Vagina (tissue), 2 donors: ENCODE measurements around the gene STXBP4. TPM values are rescaled to one million over a fixed set of nuclear protein-coding genes. Genes with fewer than 3 reads are reported as not detected.

Experiments used
- DNase-seq, 2 donors: peaks; one replicate each; pipeline ENCODE4 v3.0.0-alpha.2; 2017; ENCODE audit errors: extremely low spot score in 2 of 2
- H3K27ac ChIP-seq: fragments of 200-600 bp; sonication (generic); one replicate; pipeline ENCODE4 v1.5.1; 2019
- H3K27me3 ChIP-seq: fragments of 200-600 bp; sonication (generic); one replicate; pipeline ENCODE4 v1.5.1; 2019
- H3K36me3 ChIP-seq, 2 donors: fragments of 200-600 bp; sonication (generic); one replicate each; pipeline ENCODE4 v1.5.1; 2017 to 2019
- H3K4me1 ChIP-seq: fragments of 200-600 bp; sonication (generic); one replicate; pipeline ENCODE4 v1.5.1; 2019
- H3K4me3 ChIP-seq, 2 donors: fragments of 200-600 bp; sonication (generic); 1 replicate in 1 of 2; 2 replicates in 1 of 2; pipeline ENCODE4 v1.5.1; 2016 to 2019
- H3K9me3 ChIP-seq: fragments of 200-600 bp; sonication (generic); one replicate; pipeline ENCODE4 v1.5.1; 2019
- CTCF ChIP-seq, 3 experiments: fragments of 450-650 bp in 2 of 3; fragments of 200-600 bp in 1 of 3; sonication (generic) in 1 of 3; IDR thresholded peaks; one replicate each; pipeline ENCODE4 v1.5.1; 2017 to 2019; ENCODE audit warnings: antibody characterized with exemption in 3 of 3, mild to moderate bottlenecking in 2 of 3, moderate library complexity in 2 of 3
- POLR2A ChIP-seq, 2 donors: fragments of 450-650 bp; IDR thresholded peaks; one replicate each; pipeline ENCODE4 v1.6.1; 2017; ENCODE audit warnings: antibody characterized with exemption in 2 of 2, mild to moderate bottlenecking in 2 of 2, moderate library complexity in 2 of 2
- POLR2AphosphoS5 ChIP-seq, 2 donors: sonication (generic); formaldehyde crosslinking; IDR thresholded peaks; one replicate each; pipeline ENCODE4 v1.9.0; 2017; ENCODE audit warnings: antibody characterized with exemption in 2 of 2, mild to moderate bottlenecking in 2 of 2, low read depth in 1 of 2; ENCODE audit not compliant: insufficient read depth in 1 of 2
- intact Hi-C: fragments of 100-400 bp; cut with DNase I; formaldehyde crosslinking; loops from one replicate; pipeline ENCODE4 v1.15.1; 2023
- total RNA-seq: library from RNA; depleted of rRNA; stranded (reverse); fragments of >200 nt; gene quantifications from one replicate; pipeline ENCODE4 v1.2.3, GENCODE V29; 2016

The STXBP4 gene
- total RNA-seq, 1 donor from 2014 or later, result 9.6 TPM

- no peak for DNase-seq
- Histone ChIP-seq H3K27me3 (no peaks in the 10 kb centered on the region), H3K4me3 (no peak overlapping the region), H3K36me3 (no peaks in the 10 kb centered on the region), H3K4me1 (no peaks in the 10 kb centered on the region), H3K27ac (no peak overlapping the region), H3K9me3 (no peaks in the 10 kb centered on the region)
- intact Hi-C loops, result no loop called here
- no peak for TF ChIP-seq POLR2A (IDR thresholded peaks at IDR 0.05)
- no peak for TF ChIP-seq POLR2AphosphoS5 (IDR thresholded peaks at IDR 0.05; ENCODE audit: insufficient read depth in 1 of 2, low read depth in 1 of 2)
- TF ChIP-seq CTCF (IDR thresholded peaks at IDR 0.05), result no peak
Observed at GRCh38 chr17:55198690-55199370, 230.3 kb downstream of the STXBP4 start.

- no peaks in the 10 kb centered on the region for H3K4me1 ChIP-seq
- H3K9me3 ChIP-seq, result no peaks in the 10 kb centered on the region
- intact Hi-C loops, result no loop called here
Observed at GRCh38 chr17:55200904-55201303, 232.3 kb downstream of the STXBP4 start.

GRCh38 chr17:55201308-55201932, 232.9 kb downstream of the STXBP4 start:
- DNase-seq, result no peak
- H3K4me1 ChIP-seq, result no peaks in the 10 kb centered on the region
- no peaks in the 10 kb centered on the region for H3K36me3 ChIP-seq
- H3K27me3 ChIP-seq, result no peaks in the 10 kb centered on the region
- H3K9me3 ChIP-seq, result no peaks in the 10 kb centered on the region
- no peak overlapping the region for H3K4me3 ChIP-seq
- no peak overlapping the region for H3K27ac ChIP-seq
- intact Hi-C loops, result no loop called here
- no peak for TF ChIP-seq POLR2AphosphoS5 (IDR thresholded peaks at IDR 0.05; ENCODE audit: insufficient read depth in 1 of 2, low read depth in 1 of 2)
- TF ChIP-seq POLR2A (IDR thresholded peaks at IDR 0.05), result no peak
- no peak for TF ChIP-seq CTCF (IDR thresholded peaks at IDR 0.05)

More at GRCh38 chr17:55200904-55201303, 232.3 kb downstream of the STXBP4 start:
- no peaks in the 10 kb centered on the region for H3K36me3 ChIP-seq
- H3K27me3 ChIP-seq, result no peaks in the 10 kb centered on the region
- H3K27ac ChIP-seq, result no peak overlapping the region
- TF ChIP-seq CTCF (IDR thresholded peaks at IDR 0.05) (no peak), POLR2A (IDR thresholded peaks at IDR 0.05) (no peak), POLR2AphosphoS5 (IDR thresholded peaks at IDR 0.05; ENCODE audit: insufficient read depth in 1 of 2, low read depth in 1 of 2) (no peak)
- DNase-seq, result no peak
- no peak overlapping the region for H3K4me3 ChIP-seq

GRCh38 chr17:55202896-55203295, 234.3 kb downstream of the STXBP4 start:
- Histone ChIP-seq H3K27ac (no peak overlapping the region), H3K4me1 (no peaks in the 10 kb centered on the region), H3K9me3 (no peaks in the 10 kb centered on the region), H3K36me3 (no peaks in the 10 kb centered on the region), H3K27me3 (no peaks in the 10 kb centered on the region), H3K4me3 (no peak overlapping the region)
- intact Hi-C loops, result no loop called here
- TF ChIP-seq POLR2AphosphoS5 (IDR thresholded peaks at IDR 0.05; ENCODE audit: insufficient read depth in 1 of 2, low read depth in 1 of 2) (no peak), POLR2A (IDR thresholded peaks at IDR 0.05) (no peak), CTCF (IDR thresholded peaks at IDR 0.05) (no peak)
- no peak for DNase-seq
